Endothelial cell of umbilical vein (primary cell): ENCODE results near the gene ADAMTS17.

ENCODE experiments used
- CTCF ChIP-seq, 2 donors: IDR thresholded peaks; 1 replicate in 1 of 2; 2 replicates in 1 of 2; pipeline ENCODE4 v1.5.1; 2011; ENCODE audit warnings: low read length in 2 of 2, mild to moderate bottlenecking in 2 of 2, moderate library complexity in 2 of 2, control low read depth in 1 of 2, inconsistent platforms in 1 of 2, low read depth in 1 of 2; ENCODE audit not compliant: insufficient read depth in 1 of 2; ENCODE audit errors: extremely low read depth in 1 of 2
- EZH2 ChIP-seq: IDR thresholded peaks from 2 replicates; pipeline ENCODE4 v1.6.1; 2012; ENCODE audit warnings: borderline replicate concordance, low read depth, mild to moderate bottlenecking, moderate library complexity, low read length, inconsistent platforms; ENCODE audit not compliant: severe bottlenecking
- FOS ChIP-seq: IDR thresholded peaks from 2 replicates; pipeline ENCODE4 v1.6.1; 2011; ENCODE audit warnings: mild to moderate bottlenecking, low read length, moderate library complexity, borderline replicate concordance; ENCODE audit not compliant: insufficient read depth
- GATA2 ChIP-seq: IDR thresholded peaks from 2 replicates; pipeline ENCODE4 v1.7.0; 2011; ENCODE audit warnings: low read depth, mild to moderate bottlenecking, moderate library complexity, mixed read lengths, low read length; ENCODE audit not compliant: insufficient read length, insufficient read depth
- JUN ChIP-seq: IDR thresholded peaks from 2 replicates; pipeline ENCODE4 v1.6.1; 2011; ENCODE audit warnings: borderline replicate concordance, low read depth; ENCODE audit not compliant: insufficient read length, insufficient read depth
- MAX ChIP-seq: IDR thresholded peaks from 2 replicates; pipeline ENCODE4 v1.6.1; 2011; ENCODE audit not compliant: insufficient read depth, insufficient read length
- MYC ChIP-seq: IDR thresholded peaks from one replicate; pipeline ENCODE4 v1.6.1; 2011; ENCODE audit warnings: mild to moderate bottlenecking, low read depth, low read length
- POLR2A ChIP-seq: IDR thresholded peaks from 2 replicates; pipeline ENCODE4 v1.6.1; 2012; ENCODE audit warnings: low read depth, mild to moderate bottlenecking, control low read depth, low read length
- POLR2AphosphoS5 ChIP-seq: IDR thresholded peaks from 2 replicates; pipeline ENCODE4 v1.6.1; 2012; ENCODE audit warnings: low read depth, mild to moderate bottlenecking, control low read depth, low read length, moderate library complexity; ENCODE audit not compliant: insufficient read depth

GRCh38 chr15:100054539-100054938 is 287.2 kb downstream of the ADAMTS17 start:
- TF ChIP-seq POLR2A: no peak
- TF ChIP-seq CTCF (IDR thresholded peaks at IDR 0.05; ENCODE audit: extremely low read depth in 1 of 2, insufficient read depth in 1 of 2, low read depth in 1 of 2, low read length in 2 of 2): no peak
- no peak for TF ChIP-seq POLR2AphosphoS5
- TF ChIP-seq EZH2: no peak
- no peak for TF ChIP-seq JUN
- TF ChIP-seq MAX: no peak
- no peak for TF ChIP-seq FOS
- no peak for TF ChIP-seq MYC
- TF ChIP-seq GATA2: no peak
